HepG2 (cell line): ENCODE data around the gene MVP. TPM values are rescaled to one million over a fixed set of nuclear protein-coding genes. Genes with fewer than 3 reads are reported as not detected.

Source experiments
- ASH2L ChIP-seq: fragments of 300-600, 200-600 bp; sonication (generic); IDR thresholded peaks from 2 replicates; pipeline ENCODE4 v1.7.0; 2017; ENCODE audit warnings: low read depth, mild to moderate bottlenecking, moderate library complexity, mixed read lengths, low read length; ENCODE audit not compliant: insufficient read length
- ATF7-NPFF ChIP-seq: sonication (generic); formaldehyde crosslinking; IDR thresholded peaks from 2 replicates; pipeline ENCODE4 v1.8.1; 2023; ENCODE audit warnings: mild to moderate bottlenecking, low read depth, missing genetic modification reagents, moderate library complexity
- KLF16 ChIP-seq, 2 experiments: sonication (generic) in 1 of 2; formaldehyde crosslinking in 1 of 2; IDR thresholded peaks; 2 replicates each; pipeline versions ENCODE4 v1.6.1 to v1.8.0; 2016 to 2023; ENCODE audit warnings: missing genetic modification reagents in 2 of 2, missing compliant biosample characterization in 1 of 2
- MTF1 ChIP-seq: sonication (generic); formaldehyde crosslinking; IDR thresholded peaks from 2 replicates; pipeline ENCODE4 v1.5.0; 2020; ENCODE audit warnings: missing genetic modification reagents
- NCOR1 ChIP-seq: fragments of 200-600 bp; sonication (generic); IDR thresholded peaks from 2 replicates; pipeline ENCODE4 v1.7.0; 2017; ENCODE audit warnings: antibody characterized with exemption, low read length, borderline replicate concordance
- NR2F2 ChIP-seq: IDR thresholded peaks from 2 replicates; pipeline ENCODE4 v1.6.1; 2012; ENCODE audit warnings: low read depth, inconsistent platforms, borderline replicate concordance
- PHF5A ChIP-seq: IDR thresholded peaks from one replicate; pipeline ENCODE4 v1.6.1; 2018; ENCODE audit warnings: low read depth, missing genetic modification reagents; ENCODE audit not compliant: unreplicated experiment
- SYNCRIP ChIP-seq: fragments of 200-400 bp; formaldehyde crosslinking; IDR thresholded peaks from 2 replicates; pipeline ENCODE4 v1.6.1; 2018; ENCODE audit warnings: mild to moderate bottlenecking, low read depth, low read length; ENCODE audit not compliant: insufficient read depth
- ZBTB42 ChIP-seq: sonication (generic); formaldehyde crosslinking; IDR thresholded peaks from 2 replicates; pipeline ENCODE4 v1.5.0; 2020; ENCODE audit warnings: mild to moderate bottlenecking, missing genetic modification reagents
- ZBTB8A ChIP-seq: sonication (generic); formaldehyde crosslinking; IDR thresholded peaks from 2 replicates; pipeline ENCODE4 v1.4.0; 2020; ENCODE audit warnings: mild to moderate bottlenecking, low read depth, missing genetic modification reagents, borderline replicate concordance
- ZFP41 ChIP-seq: sonication (generic); formaldehyde crosslinking; IDR thresholded peaks from 2 replicates; pipeline ENCODE4 v1.4.0; 2020; ENCODE audit warnings: mild to moderate bottlenecking, missing genetic modification reagents, borderline replicate concordance
- ZNF431 ChIP-seq: sonication (generic); formaldehyde crosslinking; IDR thresholded peaks from 2 replicates; pipeline ENCODE4 v1.9.0; 2022; ENCODE audit warnings: missing genetic modification reagents, low read depth, mild to moderate bottlenecking, borderline replicate concordance
- ZNF484 ChIP-seq: sonication (generic); formaldehyde crosslinking; IDR thresholded peaks from 2 replicates; pipeline ENCODE4 v1.5.1; 2020; ENCODE audit warnings: mild to moderate bottlenecking, low read depth, missing genetic modification reagents, borderline replicate concordance
- ZNF672 ChIP-seq: sonication (generic); formaldehyde crosslinking; IDR thresholded peaks from 2 replicates; pipeline ENCODE4 v1.8.1; 2022; ENCODE audit warnings: missing genetic modification reagents
- ZNF883 ChIP-seq: sonication (generic); formaldehyde crosslinking; IDR thresholded peaks from 2 replicates; pipeline ENCODE4 v1.5.1; 2020; ENCODE audit warnings: mild to moderate bottlenecking, missing genetic modification reagents; ENCODE audit errors: not compliant biosample characterization
- polyA plus RNA-seq, 8 experiments: library from polyadenylated mRNA; depleted of rRNA in 3 of 8; stranded (reverse) in 7 of 8; unstranded in 1 of 8; fragments of >200 nt; fragmentation: Illumina TruSeq in 4 of 8; extraction: Trizol in 4 of 8; gene quantifications; 2 replicates each; pipeline versions ENCODE4 v1.2.1 to v1.2.3, GENCODE V29; 2011 to 2016; ENCODE audit warnings: low read depth in 4 of 8, missing spikeins in 1 of 8, mixed read lengths in 1 of 8; ENCODE audit not compliant: insufficient read depth in 1 of 8
- total RNA-seq, 5 experiments: library from RNA; depleted of rRNA; stranded (reverse); fragments of >200 nt; fragmentation: Illumina TruSeq; extraction: Trizol; gene quantifications; 2 replicates each; pipeline ENCODE4 v1.2.3, GENCODE V29; 2016; ENCODE audit warnings: low read depth in 1 of 5
- TF ChIP-seq, protein P1 (sequence below): sonication (generic); formaldehyde crosslinking; IDR thresholded peaks from 2 replicates; pipeline ENCODE4 v1.4.0; 2020; ENCODE audit warnings: mild to moderate bottlenecking, missing genetic modification reagents
- TF ChIP-seq, protein P2 (sequence below): IDR thresholded peaks from 2 replicates; pipeline ENCODE4 v1.6.1; 2012; ENCODE audit warnings: low read length, improper control_type of control experiment
- TF ChIP-seq, protein P3 (sequence below): sonication (generic); formaldehyde crosslinking; IDR thresholded peaks from 2 replicates; pipeline ENCODE4 v1.5.1; 2020; ENCODE audit warnings: mild to moderate bottlenecking, moderate library complexity, missing genetic modification reagents

The MVP gene
- total and polyA plus RNA-seq, 2 of the 13 experiments (the other 11 are each of a cell fraction or from before 2014, with no cell fraction given), result 22.9 to 43.5 TPM

DNA sequence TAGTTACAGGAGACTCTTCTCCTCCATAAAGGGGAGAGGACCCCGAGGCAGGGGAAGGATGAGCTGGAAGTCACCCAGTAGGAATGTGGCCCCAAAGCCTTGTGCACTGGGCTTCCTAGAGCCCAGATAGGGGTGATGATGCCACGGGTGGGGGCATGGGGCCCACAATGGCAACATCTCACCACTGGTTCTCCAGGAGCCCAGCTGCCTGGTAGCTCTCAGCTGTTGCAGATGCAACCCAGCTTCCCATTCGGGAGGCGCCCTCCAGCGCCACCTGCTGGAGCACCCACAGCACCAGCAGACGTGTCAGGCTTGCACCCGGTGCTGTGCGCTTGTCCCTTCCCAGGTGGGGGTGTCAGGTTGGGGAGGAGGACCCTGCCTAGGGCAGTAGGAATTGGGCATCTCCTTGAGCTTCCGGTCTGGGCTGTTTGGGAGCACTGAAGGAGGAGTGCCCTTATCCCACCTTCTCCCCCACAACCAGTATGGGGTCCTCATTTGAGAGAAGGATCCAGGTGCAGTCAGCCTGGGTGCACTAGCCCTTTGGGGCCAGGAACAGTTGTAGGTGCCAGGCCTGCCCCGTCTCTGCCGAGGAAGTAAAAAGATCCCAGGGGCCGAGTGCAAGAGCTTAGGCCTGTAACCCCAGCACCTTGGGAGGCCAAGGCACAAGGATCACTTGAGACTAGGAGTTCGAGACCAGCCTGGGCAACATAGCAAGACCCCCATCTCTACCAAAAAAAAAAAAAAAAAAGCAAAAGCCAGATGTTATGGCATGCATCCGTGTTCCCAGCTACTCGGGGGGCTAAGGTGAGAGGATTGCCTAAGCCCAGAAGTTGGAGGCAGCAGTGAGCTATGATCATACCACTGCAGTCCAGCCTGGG lies 28.4 kb downstream of the MVP start (continued):
- TF ChIP-seq, protein P1, sequence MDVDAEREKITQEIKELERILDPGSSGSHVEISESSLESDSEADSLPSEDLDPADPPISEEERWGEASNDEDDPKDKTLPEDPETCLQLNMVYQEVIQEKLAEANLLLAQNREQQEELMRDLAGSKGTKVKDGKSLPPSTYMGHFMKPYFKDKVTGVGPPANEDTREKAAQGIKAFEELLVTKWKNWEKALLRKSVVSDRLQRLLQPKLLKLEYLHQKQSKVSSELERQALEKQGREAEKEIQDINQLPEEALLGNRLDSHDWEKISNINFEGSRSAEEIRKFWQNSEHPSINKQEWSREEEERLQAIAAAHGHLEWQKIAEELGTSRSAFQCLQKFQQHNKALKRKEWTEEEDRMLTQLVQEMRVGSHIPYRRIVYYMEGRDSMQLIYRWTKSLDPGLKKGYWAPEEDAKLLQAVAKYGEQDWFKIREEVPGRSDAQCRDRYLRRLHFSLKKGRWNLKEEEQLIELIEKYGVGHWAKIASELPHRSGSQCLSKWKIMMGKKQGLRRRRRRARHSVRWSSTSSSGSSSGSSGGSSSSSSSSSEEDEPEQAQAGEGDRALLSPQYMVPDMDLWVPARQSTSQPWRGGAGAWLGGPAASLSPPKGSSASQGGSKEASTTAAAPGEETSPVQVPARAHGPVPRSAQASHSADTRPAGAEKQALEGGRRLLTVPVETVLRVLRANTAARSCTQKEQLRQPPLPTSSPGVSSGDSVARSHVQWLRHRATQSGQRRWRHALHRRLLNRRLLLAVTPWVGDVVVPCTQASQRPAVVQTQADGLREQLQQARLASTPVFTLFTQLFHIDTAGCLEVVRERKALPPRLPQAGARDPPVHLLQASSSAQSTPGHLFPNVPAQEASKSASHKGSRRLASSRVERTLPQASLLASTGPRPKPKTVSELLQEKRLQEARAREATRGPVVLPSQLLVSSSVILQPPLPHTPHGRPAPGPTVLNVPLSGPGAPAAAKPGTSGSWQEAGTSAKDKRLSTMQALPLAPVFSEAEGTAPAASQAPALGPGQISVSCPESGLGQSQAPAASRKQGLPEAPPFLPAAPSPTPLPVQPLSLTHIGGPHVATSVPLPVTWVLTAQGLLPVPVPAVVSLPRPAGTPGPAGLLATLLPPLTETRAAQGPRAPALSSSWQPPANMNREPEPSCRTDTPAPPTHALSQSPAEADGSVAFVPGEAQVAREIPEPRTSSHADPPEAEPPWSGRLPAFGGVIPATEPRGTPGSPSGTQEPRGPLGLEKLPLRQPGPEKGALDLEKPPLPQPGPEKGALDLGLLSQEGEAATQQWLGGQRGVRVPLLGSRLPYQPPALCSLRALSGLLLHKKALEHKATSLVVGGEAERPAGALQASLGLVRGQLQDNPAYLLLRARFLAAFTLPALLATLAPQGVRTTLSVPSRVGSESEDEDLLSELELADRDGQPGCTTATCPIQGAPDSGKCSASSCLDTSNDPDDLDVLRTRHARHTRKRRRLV (CRISPR knock-in tag), result no peak
- TF ChIP-seq KLF16 (CRISPR knock-in tag; IDR thresholded peaks at IDR 0.05) (0 out of 4 replicates have a peak, but pooled peaks of 1 of the 2 experiments have one; percentile 56), NR2F2 (no peak), ZBTB8A (CRISPR knock-in tag) (no peak), MTF1 (CRISPR knock-in tag) (no peak), ZFP41 (CRISPR knock-in tag) (0 out of 2 replicates have a peak, but pooled peaks have one; percentile 32), ZNF672 (CRISPR knock-in tag) (no peak), PHF5A (CRISPR knock-in tag) (no peak), ZNF431 (no peak), ASH2L (no peak), ZNF484 (no peak), ZNF883 (peak; percentile 77), ATF7-NPFF (CRISPR knock-in tag) (no peak), NCOR1 (no peak), ZBTB42 (CRISPR knock-in tag) (0 out of 2 replicates have a peak, but pooled peaks have one; percentile 33), SYNCRIP (no peak)
- TF ChIP-seq, protein P2, sequence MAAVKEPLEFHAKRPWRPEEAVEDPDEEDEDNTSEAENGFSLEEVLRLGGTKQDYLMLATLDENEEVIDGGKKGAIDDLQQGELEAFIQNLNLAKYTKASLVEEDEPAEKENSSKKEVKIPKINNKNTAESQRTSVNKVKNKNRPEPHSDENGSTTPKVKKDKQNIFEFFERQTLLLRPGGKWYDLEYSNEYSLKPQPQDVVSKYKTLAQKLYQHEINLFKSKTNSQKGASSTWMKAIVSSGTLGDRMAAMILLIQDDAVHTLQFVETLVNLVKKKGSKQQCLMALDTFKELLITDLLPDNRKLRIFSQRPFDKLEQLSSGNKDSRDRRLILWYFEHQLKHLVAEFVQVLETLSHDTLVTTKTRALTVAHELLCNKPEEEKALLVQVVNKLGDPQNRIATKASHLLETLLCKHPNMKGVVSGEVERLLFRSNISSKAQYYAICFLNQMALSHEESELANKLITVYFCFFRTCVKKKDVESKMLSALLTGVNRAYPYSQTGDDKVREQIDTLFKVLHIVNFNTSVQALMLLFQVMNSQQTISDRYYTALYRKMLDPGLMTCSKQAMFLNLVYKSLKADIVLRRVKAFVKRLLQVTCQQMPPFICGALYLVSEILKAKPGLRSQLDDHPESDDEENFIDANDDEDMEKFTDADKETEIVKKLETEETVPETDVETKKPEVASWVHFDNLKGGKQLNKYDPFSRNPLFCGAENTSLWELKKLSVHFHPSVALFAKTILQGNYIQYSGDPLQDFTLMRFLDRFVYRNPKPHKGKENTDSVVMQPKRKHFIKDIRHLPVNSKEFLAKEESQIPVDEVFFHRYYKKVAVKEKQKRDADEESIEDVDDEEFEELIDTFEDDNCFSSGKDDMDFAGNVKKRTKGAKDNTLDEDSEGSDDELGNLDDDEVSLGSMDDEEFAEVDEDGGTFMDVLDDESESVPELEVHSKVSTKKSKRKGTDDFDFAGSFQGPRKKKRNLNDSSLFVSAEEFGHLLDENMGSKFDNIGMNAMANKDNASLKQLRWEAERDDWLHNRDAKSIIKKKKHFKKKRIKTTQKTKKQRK, result no peak
- TF ChIP-seq, protein P3, sequence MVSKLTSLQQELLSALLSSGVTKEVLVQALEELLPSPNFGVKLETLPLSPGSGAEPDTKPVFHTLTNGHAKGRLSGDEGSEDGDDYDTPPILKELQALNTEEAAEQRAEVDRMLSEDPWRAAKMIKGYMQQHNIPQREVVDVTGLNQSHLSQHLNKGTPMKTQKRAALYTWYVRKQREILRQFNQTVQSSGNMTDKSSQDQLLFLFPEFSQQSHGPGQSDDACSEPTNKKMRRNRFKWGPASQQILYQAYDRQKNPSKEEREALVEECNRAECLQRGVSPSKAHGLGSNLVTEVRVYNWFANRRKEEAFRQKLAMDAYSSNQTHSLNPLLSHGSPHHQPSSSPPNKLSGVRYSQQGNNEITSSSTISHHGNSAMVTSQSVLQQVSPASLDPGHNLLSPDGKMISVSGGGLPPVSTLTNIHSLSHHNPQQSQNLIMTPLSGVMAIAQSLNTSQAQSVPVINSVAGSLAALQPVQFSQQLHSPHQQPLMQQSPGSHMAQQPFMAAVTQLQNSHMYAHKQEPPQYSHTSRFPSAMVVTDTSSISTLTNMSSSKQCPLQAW (CRISPR knock-in tag), result peak; percentile 21; the same call in 1 of the 2 replicates
